ENCODE data around the gene MRPL45.

Gene MRPL45

GRCh38 chr17:38344420-38344745 is 47.4 kb downstream of the MRPL45 start:
- in situ Hi-C loops (cut with MboI; ENCODE audit: low sequenced_read_pairs) = no loop called here

- in situ Hi-C loops (cut with MboI; ENCODE audit: low sequenced_read_pairs) = no loop called here
Observed at GRCh38 chr17:38345743-38346142, 48.8 kb downstream of the MRPL45 start.

- in situ Hi-C loops (cut with MboI; ENCODE audit: low sequenced_read_pairs) = no loop called here
Observed at GRCh38 chr17:38349097-38349730, 52.2 kb downstream of the MRPL45 start.

GRCh38 chr17:38350035-38350434 is 53.1 kb downstream of the MRPL45 start:
- in situ Hi-C loops (cut with MboI; ENCODE audit: low sequenced_read_pairs) = no loop called here

GRCh38 chr17:38351412-38352222 is 54.6 kb downstream of the MRPL45 start, which contains the start of gene SOCS7:
Gene SOCS7 (plus strand): TSS chr17:38351844. CDS start chr17:38352053, 209 bp downstream.
- in situ Hi-C loops (cut with MboI; ENCODE audit: low sequenced_read_pairs) = no loop called here

GRCh38 chr17:38352245-38353085 is 55.5 kb downstream of the MRPL45 start:
- in situ Hi-C loops (cut with MboI; ENCODE audit: low sequenced_read_pairs) = no loop called here

GRCh38 chr17:38353086-38353604 is 56.2 kb downstream of the MRPL45 start:
- in situ Hi-C loops (cut with MboI; ENCODE audit: low sequenced_read_pairs) = no loop called here

GRCh38 chr17:38353668-38354067 is 56.7 kb downstream of the MRPL45 start:
- in situ Hi-C loops (cut with MboI; ENCODE audit: low sequenced_read_pairs) = no loop called here

GRCh38 chr17:38354466-38354865 is 57.5 kb downstream of the MRPL45 start:
- in situ Hi-C loops (cut with MboI; ENCODE audit: low sequenced_read_pairs) = no loop called here

- in situ Hi-C loops (cut with MboI; ENCODE audit: low sequenced_read_pairs) = no loop called here
Observed at GRCh38 chr17:38355251-38355650, 58.3 kb downstream of the MRPL45 start.

- in situ Hi-C loops (cut with MboI; ENCODE audit: low sequenced_read_pairs) = no loop called here
Observed at GRCh38 chr17:38357486-38358123, 60.6 kb downstream of the MRPL45 start.

GRCh38 chr17:38358586-38359513 is 61.9 kb downstream of the MRPL45 start:
- in situ Hi-C loops (cut with MboI; ENCODE audit: low sequenced_read_pairs) = no loop called here

- in situ Hi-C loops (cut with MboI; ENCODE audit: low sequenced_read_pairs) = no loop called here
Observed at GRCh38 chr17:38361694-38362465, 64.9 kb downstream of the MRPL45 start.

GRCh38 chr17:38363016-38363415 is 66.0 kb downstream of the MRPL45 start:
- in situ Hi-C loops (cut with MboI; ENCODE audit: low sequenced_read_pairs) = no loop called here

- in situ Hi-C loops (cut with MboI; ENCODE audit: low sequenced_read_pairs) = no loop called here
Observed at GRCh38 chr17:38364741-38365140, 67.8 kb downstream of the MRPL45 start.

- in situ Hi-C loops (cut with MboI; ENCODE audit: low sequenced_read_pairs) = no loop called here
Observed at GRCh38 chr17:38369124-38369886, 72.3 kb downstream of the MRPL45 start.

All from hTERT RPE-1 (cell line).